Measurements from ENCODE around the gene SPAG16.
A peak's percentile ranks its signal among the peaks of the same experiment; 100 is the strongest.

Gene SPAG16

DNA sequence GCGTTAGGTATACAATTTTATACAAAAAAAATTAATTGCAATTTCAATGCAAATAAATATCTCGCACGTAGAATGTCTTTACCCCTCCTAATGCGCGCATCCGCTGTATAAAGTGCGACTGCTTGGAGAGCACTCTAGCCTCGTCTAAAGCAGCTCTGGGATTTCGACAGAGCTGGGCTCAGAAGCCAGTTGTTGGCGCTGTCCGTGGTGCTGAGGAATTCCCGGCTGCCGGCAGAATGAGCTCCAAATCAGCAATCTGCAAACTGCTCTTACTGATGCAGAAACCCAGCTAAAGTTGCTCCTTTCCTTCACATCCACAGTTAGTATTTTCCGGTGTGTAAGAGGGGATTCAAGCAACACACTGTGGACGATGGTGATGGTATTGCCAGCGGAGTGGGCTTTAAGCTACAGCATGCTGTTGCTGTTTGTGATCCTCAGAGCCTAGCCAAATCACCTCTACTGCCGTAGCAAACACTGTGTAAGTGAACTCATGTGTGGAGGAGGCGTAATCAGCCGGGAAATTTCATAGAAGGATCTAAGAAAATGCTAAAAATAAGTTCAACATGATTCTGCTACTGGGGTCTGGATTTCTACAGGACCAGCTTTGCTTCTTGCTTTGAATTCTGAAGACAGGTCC, 1126.8 kb downstream of the SPAG16 start, which contains the start of gene VWC2L:
Gene VWC2L (plus strand): TSS at position 137 of the 637 bp plus-strand sequence. CDS start 3,140 bp downstream, outside the sequence.
- peak; percentile 15 for DNase-seq

DNA sequence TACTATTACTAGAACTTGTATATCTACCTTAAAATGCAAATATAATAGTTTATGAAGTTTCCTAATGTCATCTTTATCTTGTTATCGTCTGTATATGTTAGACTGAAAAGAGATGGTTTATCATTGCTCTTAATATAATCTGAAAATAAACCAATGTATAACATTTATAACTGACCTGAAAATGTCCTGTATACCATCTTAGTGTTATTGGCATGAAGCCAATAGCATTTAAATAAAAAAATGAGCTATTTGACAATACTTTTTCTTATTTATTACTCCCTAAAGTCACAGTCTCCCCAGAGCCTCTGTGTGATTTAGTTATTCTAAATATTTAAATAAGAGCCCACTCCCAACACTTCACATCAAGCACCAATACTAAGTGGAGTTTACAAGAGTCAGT, 1128.4 kb downstream of the SPAG16 start:
- no peak for DNase-seq

DNA sequence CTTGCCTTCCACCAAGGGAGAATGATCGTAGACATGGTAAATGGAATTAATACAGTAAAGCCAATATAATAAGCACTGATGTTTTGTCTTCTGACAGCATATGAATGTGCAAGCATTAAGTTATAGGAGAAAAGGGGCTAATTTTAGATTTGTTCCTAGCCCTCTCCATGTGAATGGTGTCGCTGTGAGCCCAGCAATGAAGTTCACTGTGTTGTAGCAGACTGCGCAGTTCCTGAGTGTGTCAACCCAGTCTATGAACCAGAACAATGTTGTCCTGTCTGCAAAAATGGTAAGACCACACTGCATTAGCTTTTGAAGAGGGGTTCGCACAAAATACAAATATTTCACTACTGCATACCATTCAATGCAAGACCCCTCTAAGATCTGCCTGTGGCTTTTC, 1152.2 kb downstream of the SPAG16 start:
- DNase-seq = no peak

DNA sequence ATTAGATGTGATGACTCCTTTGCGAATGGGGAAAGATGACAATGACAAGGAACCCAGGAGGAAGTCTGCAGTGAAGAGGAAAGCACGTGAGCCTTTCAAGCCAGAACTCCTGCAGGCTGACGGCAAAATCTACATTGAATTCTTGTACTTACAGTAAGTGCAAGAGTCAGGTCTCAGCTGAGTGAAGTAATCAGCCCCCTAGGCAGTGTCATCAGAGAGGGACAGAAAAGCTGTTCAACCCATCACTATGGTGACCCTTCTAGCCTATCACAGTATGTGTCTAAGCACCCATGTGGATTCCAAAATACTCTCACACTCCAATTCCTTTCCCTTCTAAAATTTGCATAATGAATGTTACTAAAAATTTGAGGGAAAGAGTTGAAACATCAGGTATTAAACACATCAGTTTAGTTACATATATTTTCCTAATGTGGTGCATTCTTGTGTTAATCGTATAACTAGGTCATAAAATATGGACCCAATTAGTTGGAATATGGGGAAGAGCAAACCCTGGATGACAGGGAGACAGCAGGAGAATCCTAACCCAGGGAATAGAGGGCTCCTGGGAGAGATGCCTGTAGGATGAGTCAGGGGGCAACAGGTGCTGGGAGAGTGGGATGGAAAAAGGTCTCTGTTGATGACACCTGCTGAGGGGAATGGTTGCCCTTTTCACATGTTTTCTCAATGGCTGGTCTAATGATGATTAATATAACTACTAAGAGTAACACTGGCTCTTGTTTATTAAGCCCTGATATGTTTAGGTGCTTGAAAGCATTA, 1166.0 kb downstream of the SPAG16 start:
- no peak for DNase-seq

DNA sequence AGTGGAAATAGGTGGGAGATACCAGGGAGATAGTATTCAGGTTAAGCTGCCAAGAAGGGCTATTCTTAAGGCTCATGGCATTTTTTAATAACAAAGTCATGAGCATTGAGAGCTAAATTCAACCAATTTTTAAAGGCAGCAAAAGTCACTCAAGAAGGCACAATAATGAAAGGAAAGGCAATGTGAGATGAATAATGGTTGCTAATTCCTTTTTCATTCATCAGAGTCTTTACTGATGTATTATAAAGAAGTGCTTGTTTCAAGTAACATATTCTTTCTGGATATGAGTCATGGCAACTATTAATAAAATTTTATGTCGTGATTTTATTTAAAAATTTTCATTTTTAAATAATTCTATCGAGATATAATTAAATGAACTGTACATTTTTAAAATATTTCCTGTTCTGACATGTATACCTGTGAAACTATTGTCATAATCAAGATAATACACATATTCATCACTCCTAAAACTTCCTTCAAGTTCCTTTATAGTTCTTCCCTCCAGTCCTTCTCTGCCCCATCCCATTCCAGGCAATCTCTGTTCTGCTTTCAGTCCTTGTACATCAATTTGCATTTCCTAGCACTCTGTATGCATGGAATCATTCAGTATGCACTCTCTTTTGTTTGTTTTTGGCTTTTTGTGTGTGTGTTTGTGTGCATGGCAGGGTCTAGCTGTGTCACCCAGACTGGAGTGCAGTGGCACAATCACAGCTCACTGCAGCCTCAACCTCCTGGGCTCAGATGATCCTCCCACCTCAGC, 1167.4 kb downstream of the SPAG16 start:
- DNase-seq = no peak
